ENCODE data around the gene EEFSEC. TPM values are rescaled to one million over a fixed set of nuclear protein-coding genes. Genes with fewer than 3 reads are reported as not detected.

EEFSEC gene
- total and polyA plus RNA-seq, 2 of the 8 experiments (the other 6 are each of a cell fraction or from before 2014, with no cell fraction given) = 13.1 to 19.8 TPM

GRCh38 chr3:128285042-128285966 is 132.0 kb downstream of the EEFSEC start (continued):
- TF ChIP-seq CHD7 (IDR thresholded peaks at IDR 0.05; ENCODE audit: insufficient replicate concordance, low read length) = no peak
- TF ChIP-seq EP300 (IDR thresholded peaks at IDR 0.05; ENCODE audit: borderline replicate concordance in 1 of 2, low read depth in 2 of 2, low read length in 2 of 2) = no peak
- no peak for TF ChIP-seq SP4 (IDR thresholded peaks at IDR 0.05; ENCODE audit: low read length)
- no peak for TF ChIP-seq POLR2AphosphoS5 (IDR thresholded peaks at IDR 0.05; ENCODE audit: low read depth, low read length)
- TF ChIP-seq RXRA (IDR thresholded peaks at IDR 0.05; ENCODE audit: insufficient read depth, low read depth, low read length) = no peak
- no peak for TF ChIP-seq MAFK (IDR thresholded peaks at IDR 0.05; ENCODE audit: low read depth, low read length)
- TF ChIP-seq YY1 (IDR thresholded peaks at IDR 0.05; ENCODE audit: low read depth, low read length) = no peak
- no peak for TF ChIP-seq BRCA1 (IDR thresholded peaks at IDR 0.05; ENCODE audit: low read depth, low read length)
